SU-DHL-6 (cell line): ENCODE results near the gene VIPR2.

Experiments
- H2AFZ ChIP-seq: fragments of 200-600 bp; sonication (generic); 2 replicates; pipeline ENCODE4 v1.6.1; 2014; ENCODE audit warnings: low read depth, mild to moderate bottlenecking, moderate library complexity, mixed read lengths, antibody characterized with exemption, low read length; ENCODE audit not compliant: severe bottlenecking
- H3F3A ChIP-seq: fragments of 200-600 bp; shearing (Covaris generic); 2 replicates; pipeline ENCODE4 v1.6.0; 2016; ENCODE audit warnings: antibody characterized with exemption, mild to moderate bottlenecking; ENCODE audit not compliant: insufficient read depth
- H3K27ac ChIP-seq: fragments of 200-600 bp; sonication (generic); 2 replicates; pipeline ENCODE4 v1.5.1; 2016; ENCODE audit warnings: low read depth, mild to moderate bottlenecking, low read length, moderate library complexity, mixed read lengths
- H3K27me3 ChIP-seq: fragments of 200-600 bp; sonication (generic), shearing (Covaris generic); 2 replicates; pipeline ENCODE4 v1.6.0; 2014; ENCODE audit warnings: mild to moderate bottlenecking, low read length
- H3K36me3 ChIP-seq: fragments of 200-600 bp; sonication (generic); 2 replicates; pipeline ENCODE4 v1.6.1; 2014; ENCODE audit warnings: mild to moderate bottlenecking, low read length, mixed read lengths
- H3K4me2 ChIP-seq: fragments of 300-600, 200-600 bp; shearing (Covaris generic), sonication (generic); 2 replicates; pipeline ENCODE4 v1.6.0; 2014; ENCODE audit warnings: low read length, low read depth, mild to moderate bottlenecking; ENCODE audit not compliant: poor library complexity, severe bottlenecking
- H3K4me3 ChIP-seq: fragments of 200-600 bp; sonication (generic); 2 replicates; pipeline ENCODE4 v1.5.1; 2014; ENCODE audit warnings: antibody characterized with exemption, low read length, mild to moderate bottlenecking, mixed read lengths; ENCODE audit not compliant: insufficient read depth, poor library complexity, severe bottlenecking
- H3K79me2 ChIP-seq: fragments of 200-600 bp; sonication (generic); 2 replicates; pipeline ENCODE4 v1.6.1; 2014; ENCODE audit warnings: mild to moderate bottlenecking, low read length, moderate library complexity; ENCODE audit not compliant: insufficient read depth
- H3K9ac ChIP-seq: fragments of 200-600 bp; sonication (generic); 2 replicates; pipeline ENCODE4 v1.7.0; 2014; ENCODE audit warnings: mild to moderate bottlenecking, low read length
- H3K9me2 ChIP-seq: fragments of 200-600 bp; sonication (generic); replicated peaks from 2 replicates; pipeline ENCODE4 v1.6.1; 2014; ENCODE audit warnings: low read length; ENCODE audit not compliant: insufficient read depth
- H3K9me3 ChIP-seq: fragments of 200-600 bp; sonication (generic); 2 replicates; pipeline ENCODE4 v1.6.1; 2014; ENCODE audit warnings: low read length, mixed read lengths; ENCODE audit not compliant: insufficient read depth
- H4K20me1 ChIP-seq: fragments of 200-600 bp; sonication (generic); 2 replicates; pipeline ENCODE4 v1.6.1; 2014; ENCODE audit warnings: low read depth, mild to moderate bottlenecking, antibody characterized with exemption, low read length, moderate library complexity, mixed read lengths
- CTCF ChIP-seq: fragments of 200-600 bp; sonication (generic); IDR thresholded peaks from one replicate; pipeline ENCODE4 v1.5.1; 2017; ENCODE audit warnings: antibody characterized with exemption, mild to moderate bottlenecking, low read length, moderate library complexity; ENCODE audit not compliant: insufficient read depth, poor library complexity, severe bottlenecking
- EZH2phosphoT487 ChIP-seq: fragments of 200-600 bp; sonication (generic), shearing (Covaris generic); conservative IDR thresholded peaks from 2 replicates; pipeline ENCODE4 v1.6.1; 2018; ENCODE audit warnings: mild to moderate bottlenecking, antibody characterized with exemption, low read length, moderate library complexity, mixed read lengths

Gene VIPR2

DNA sequence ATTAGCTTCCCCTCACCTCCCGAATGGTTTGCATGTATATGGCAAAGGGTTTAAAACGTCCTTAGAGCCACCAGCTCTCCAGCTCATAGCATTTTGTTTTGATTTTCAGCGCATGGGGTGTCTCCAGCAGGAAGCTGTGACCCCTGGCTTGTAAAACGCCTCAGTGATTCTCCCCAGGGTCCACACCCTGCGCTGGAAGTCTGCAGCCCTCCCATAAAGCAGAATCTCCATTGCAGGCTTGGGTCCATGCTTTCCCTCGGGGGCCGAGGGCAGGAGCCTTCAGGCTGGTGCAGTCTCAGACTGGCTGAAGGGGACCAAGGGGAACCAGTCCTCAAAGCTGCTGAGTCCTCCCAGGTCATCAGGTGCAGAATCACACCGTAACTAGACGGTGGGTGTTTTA is 109.7 kb downstream of the VIPR2 start:
- Histone ChIP-seq H3K27me3 (no peaks in the 10 kb centered on the region), H2AFZ (no peak overlapping the region), H3K27ac (no peak overlapping the region), H3K4me2 (no peak overlapping the region), H3K36me3 (no peaks in the 10 kb centered on the region), H3K79me2 (no peaks in the 10 kb centered on the region), H4K20me1 (no peaks in the 10 kb centered on the region), H3K9me2 (no peaks in the 10 kb centered on the region), H3K9ac (no peak overlapping the region), H3K4me3 (no peak overlapping the region), H3F3A (no peaks in the 10 kb centered on the region), H3K9me3 (no peaks in the 10 kb centered on the region)
- TF ChIP-seq EZH2phosphoT487 (no peak), CTCF (no peak)

- H2AFZ ChIP-seq, result no peak overlapping the region
- TF ChIP-seq CTCF (no peak), EZH2phosphoT487 (no peak)
- H3K27ac ChIP-seq, result no peak overlapping the region
Observed at GRCh38 chr7:159034394-159034793, 110.3 kb downstream of the VIPR2 start.

DNA sequence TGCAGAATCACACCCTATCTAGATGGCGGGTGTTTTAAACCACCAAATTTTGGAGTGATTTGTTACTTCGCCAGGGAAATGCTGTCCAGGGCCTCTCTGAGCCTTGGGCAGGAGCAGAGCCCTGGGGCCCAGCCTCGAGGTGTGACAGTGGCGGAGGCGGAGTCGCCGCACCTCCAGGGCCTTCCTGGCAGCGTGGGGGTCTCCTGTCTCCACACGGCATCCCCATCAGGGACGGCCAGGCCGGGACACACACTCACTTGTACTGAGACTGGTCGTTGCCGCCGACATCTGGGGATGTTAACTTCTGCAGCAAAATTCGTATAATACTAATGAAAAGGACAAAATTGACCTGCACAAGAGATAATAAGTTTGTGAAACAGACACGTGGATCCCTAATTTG is 110.7 kb downstream of the VIPR2 start:
- Histone ChIP-seq H3K27me3 (no peaks in the 10 kb centered on the region), H2AFZ (no peak overlapping the region), H3K79me2 (no peaks in the 10 kb centered on the region), H3K4me3 (no peak overlapping the region), H3F3A (no peaks in the 10 kb centered on the region), H3K9me3 (no peaks in the 10 kb centered on the region), H3K4me2 (no peak overlapping the region), H3K36me3 (no peaks in the 10 kb centered on the region), H3K9me2 (no peaks in the 10 kb centered on the region), H4K20me1 (no peaks in the 10 kb centered on the region), H3K9ac (no peak overlapping the region), H3K27ac (no peak overlapping the region)
- TF ChIP-seq EZH2phosphoT487, result no peak
- no peak for TF ChIP-seq CTCF

More at GRCh38 chr7:159034394-159034793, 110.3 kb downstream of the VIPR2 start:
- no peak overlapping the region for H3K4me2 ChIP-seq
- H3K36me3 ChIP-seq, result no peaks in the 10 kb centered on the region
- H3F3A ChIP-seq, result no peaks in the 10 kb centered on the region
- H3K9ac ChIP-seq, result no peak overlapping the region
- no peak overlapping the region for H3K4me3 ChIP-seq
- no peaks in the 10 kb centered on the region for H4K20me1 ChIP-seq
- H3K79me2 ChIP-seq, result no peaks in the 10 kb centered on the region
- H3K27me3 ChIP-seq, result no peaks in the 10 kb centered on the region
- H3K9me2 ChIP-seq, result no peaks in the 10 kb centered on the region
- H3K9me3 ChIP-seq, result no peaks in the 10 kb centered on the region

DNA sequence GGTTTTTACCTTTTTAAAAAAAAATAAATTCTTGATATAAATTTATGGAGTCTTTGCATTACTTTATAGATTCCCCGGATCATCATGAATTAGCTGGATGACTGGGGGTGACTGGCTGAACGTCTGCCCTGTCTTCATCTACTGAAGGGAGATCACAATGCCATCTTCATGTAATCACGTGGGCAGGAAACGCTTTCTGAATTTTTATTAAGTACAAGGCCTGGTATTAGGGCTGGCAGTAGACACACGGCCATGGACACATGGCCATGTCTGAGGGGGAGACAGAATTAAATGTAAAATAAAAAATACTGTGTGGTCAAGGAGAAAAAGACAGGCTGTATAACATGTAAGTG is 111.2 kb downstream of the VIPR2 start:
- no peaks in the 10 kb centered on the region for H3K79me2 ChIP-seq
- H3K9me2 ChIP-seq, result no peaks in the 10 kb centered on the region
- TF ChIP-seq EZH2phosphoT487 (no peak), CTCF (no peak)
- no peak overlapping the region for H3K27ac ChIP-seq
- H3K4me2 ChIP-seq, result no peak overlapping the region
- no peak overlapping the region for H2AFZ ChIP-seq
- no peaks in the 10 kb centered on the region for H3K27me3 ChIP-seq
- no peaks in the 10 kb centered on the region for H3K36me3 ChIP-seq
- H3K4me3 ChIP-seq, result no peak overlapping the region
- no peaks in the 10 kb centered on the region for H3F3A ChIP-seq
- H3K9ac ChIP-seq, result no peak overlapping the region
- no peaks in the 10 kb centered on the region for H4K20me1 ChIP-seq
- no peaks in the 10 kb centered on the region for H3K9me3 ChIP-seq
